Activated naive CD8-positive, alpha-beta T cell (primary cell): Measurements from ENCODE around the gene PAGE4.

Experiments
- H3K27ac Mint-ChIP-seq: one replicate; pipeline ENCODE4 v1.8.0; 2021; ENCODE audit warnings: mixed read lengths
- H3K27me3 Mint-ChIP-seq: one replicate; pipeline ENCODE4 v1.8.0; 2021; ENCODE audit warnings: mixed read lengths
- H3K36me3 Mint-ChIP-seq: one replicate; pipeline ENCODE4 v1.8.0; 2021; ENCODE audit warnings: mixed read lengths
- H3K4me1 Mint-ChIP-seq: one replicate; pipeline ENCODE4 v1.8.0; 2021; ENCODE audit warnings: low read depth, mixed read lengths
- H3K4me3 Mint-ChIP-seq: one replicate; pipeline ENCODE4 v1.8.0; 2021; ENCODE audit warnings: mild to moderate bottlenecking, mixed read lengths
- H3K9me3 Mint-ChIP-seq: one replicate; pipeline ENCODE4 v1.8.0; 2021; ENCODE audit warnings: low read depth, mixed read lengths

Gene PAGE4

GRCh38 chrX:49829016-49829415 lies at the start of gene PAGE4:
PAGE4 (plus strand) TSS chrX:49829303; CDS start chrX:49830429, 1,126 bp downstream.
- no peaks in the 10 kb centered on the region for H3K36me3 Mint-ChIP-seq
- H3K27ac Mint-ChIP-seq: no peak within 1 kb of the TSS
- H3K4me3 Mint-ChIP-seq: no peak within 1 kb of the TSS
- no peaks in the 10 kb centered on the region for H3K9me3 Mint-ChIP-seq
- H3K27me3 Mint-ChIP-seq: peaks cover 5% of the 10 kb centered on the region
- no peaks in the 10 kb centered on the region for H3K4me1 Mint-ChIP-seq

- no peak overlapping the region for H3K4me3 Mint-ChIP-seq
- H3K27me3 Mint-ChIP-seq: no peaks in the 10 kb centered on the region
- H3K9me3 Mint-ChIP-seq: no peaks in the 10 kb centered on the region
- H3K4me1 Mint-ChIP-seq: no peaks in the 10 kb centered on the region
- no peak overlapping the region for H3K27ac Mint-ChIP-seq
- H3K36me3 Mint-ChIP-seq: no peaks in the 10 kb centered on the region
These were observed 44.3 kb upstream of the PAGE4 start for GRCh38 chrX:49784747-49785280.

GRCh38 chrX:49792376-49792775 lies 36.7 kb upstream of the PAGE4 start:
- H3K27me3 Mint-ChIP-seq: no peaks in the 10 kb centered on the region
- H3K9me3 Mint-ChIP-seq: no peaks in the 10 kb centered on the region
- H3K27ac Mint-ChIP-seq: no peak overlapping the region
- H3K36me3 Mint-ChIP-seq: no peaks in the 10 kb centered on the region
- H3K4me3 Mint-ChIP-seq: no peak overlapping the region
- no peaks in the 10 kb centered on the region for H3K4me1 Mint-ChIP-seq

DNA sequence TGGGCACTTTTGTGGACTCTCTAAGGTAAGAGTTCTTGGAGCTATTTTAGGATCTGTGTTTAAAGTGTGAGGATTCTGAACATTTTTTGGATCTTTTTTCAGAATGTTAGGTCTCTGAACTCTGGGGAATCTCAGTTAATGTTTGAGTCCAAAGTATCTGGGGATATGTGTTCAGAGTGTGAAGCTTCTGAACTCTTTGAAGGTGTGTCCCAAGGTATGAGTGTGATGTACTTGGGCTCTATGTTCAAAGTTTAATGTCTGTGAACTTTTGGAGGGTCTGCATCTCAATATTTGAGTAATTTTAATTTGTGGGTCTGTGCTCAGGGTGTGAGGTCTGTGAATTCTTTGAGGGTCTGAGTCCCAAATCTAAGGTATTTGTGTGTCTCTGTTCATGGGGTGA lies 35.4 kb upstream of the PAGE4 start:
- Mint-ChIP-seq H3K27me3 (no peaks in the 10 kb centered on the region), H3K27ac (no peak overlapping the region), H3K4me1 (no peaks in the 10 kb centered on the region), H3K36me3 (no peaks in the 10 kb centered on the region), H3K9me3 (no peaks in the 10 kb centered on the region), H3K4me3 (no peak overlapping the region)

DNA sequence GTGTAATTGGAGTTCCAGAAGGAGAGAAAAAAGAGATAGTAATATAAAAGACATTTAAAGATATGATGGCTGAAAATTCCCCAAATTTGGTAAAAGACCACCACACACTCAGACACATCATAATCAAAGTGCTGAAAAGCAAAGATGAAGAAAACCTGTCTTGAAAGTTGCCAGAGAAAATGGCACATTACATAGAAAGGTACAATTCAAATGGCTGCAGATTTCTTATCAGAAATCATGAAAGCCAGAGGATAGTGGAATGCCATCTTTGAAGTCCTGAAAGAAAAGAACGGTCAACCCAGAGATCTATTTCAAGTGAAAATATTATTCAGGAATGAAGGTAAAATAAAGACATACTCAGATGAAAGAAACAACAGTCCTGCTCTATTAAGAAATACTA lies 29.3 kb upstream of the PAGE4 start:
- Mint-ChIP-seq H3K27me3 (peaks cover 5% of the 10 kb centered on the region), H3K9me3 (peaks cover 3% of the 10 kb centered on the region), H3K36me3 (no peaks in the 10 kb centered on the region), H3K4me1 (no peaks in the 10 kb centered on the region), H3K27ac (no peak overlapping the region), H3K4me3 (no peak overlapping the region)

DNA sequence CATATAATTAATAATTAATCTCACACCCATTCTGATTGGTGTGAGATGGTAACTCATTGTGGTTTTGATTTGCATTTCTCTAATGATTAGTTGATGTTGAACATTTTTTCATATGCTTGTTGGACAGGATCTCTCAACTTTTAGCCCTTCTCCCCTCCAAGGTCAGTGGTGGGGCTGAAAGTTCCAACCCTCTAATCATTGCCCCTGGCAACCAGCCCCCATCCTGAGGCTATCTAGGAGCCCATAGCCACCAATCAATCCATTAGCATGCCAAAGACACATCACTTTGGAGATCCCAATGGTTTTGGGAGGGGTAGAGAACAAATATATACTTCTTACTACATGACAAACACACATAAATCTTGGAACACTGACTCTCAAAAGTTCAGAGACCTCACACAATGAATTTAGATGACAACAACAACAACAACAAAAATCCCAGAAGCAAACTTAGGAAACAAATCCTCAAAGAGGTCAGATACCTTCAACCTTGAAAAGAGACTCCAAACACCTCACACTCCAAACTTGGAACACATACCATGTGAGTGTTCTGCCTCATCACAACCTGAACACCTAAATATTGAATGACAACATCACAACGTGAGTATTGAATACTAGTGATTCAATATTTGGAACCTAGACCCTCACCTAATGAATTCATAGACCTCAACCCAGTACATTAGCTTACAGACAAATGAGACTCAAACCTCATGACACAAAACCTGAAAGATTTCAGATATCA lies 19.0 kb upstream of the PAGE4 start:
- H3K27me3 Mint-ChIP-seq: no peaks in the 10 kb centered on the region
- H3K27ac Mint-ChIP-seq: no peak overlapping the region

DNA sequence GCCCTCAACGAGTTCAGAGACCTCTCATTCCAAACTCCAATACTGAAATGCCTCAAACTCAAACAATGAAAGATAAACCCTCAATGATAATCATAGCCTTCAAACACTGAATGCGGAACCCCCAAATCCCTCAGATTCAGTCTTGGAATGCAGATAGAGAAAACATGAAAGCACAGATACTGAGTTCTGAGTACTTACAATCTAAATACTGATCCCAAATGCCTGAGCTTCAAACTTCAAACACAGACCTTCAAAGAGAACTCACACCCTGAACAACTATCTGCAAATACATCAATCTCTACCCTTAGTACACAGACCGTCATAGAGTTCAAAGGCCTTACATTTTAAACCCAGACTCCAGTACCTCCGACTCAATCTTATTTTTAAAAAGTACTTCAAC lies 16.9 kb upstream of the PAGE4 start:
- H3K4me3 Mint-ChIP-seq: no peak overlapping the region
- no peaks in the 10 kb centered on the region for H3K9me3 Mint-ChIP-seq
- peaks cover 1% of the 10 kb centered on the region for H3K27me3 Mint-ChIP-seq
- H3K27ac Mint-ChIP-seq: no peak overlapping the region
- H3K36me3 Mint-ChIP-seq: peaks cover 2% of the 10 kb centered on the region
- H3K4me1 Mint-ChIP-seq: no peaks in the 10 kb centered on the region

More for the DNA sequence above, 19.0 kb upstream of the PAGE4 start:
- peaks cover 2% of the 10 kb centered on the region for H3K36me3 Mint-ChIP-seq
- H3K4me1 Mint-ChIP-seq: no peaks in the 10 kb centered on the region
- peaks cover 7% of the 10 kb centered on the region for H3K9me3 Mint-ChIP-seq
- no peak overlapping the region for H3K4me3 Mint-ChIP-seq

- peaks cover 1% of the 10 kb centered on the region for H3K27me3 Mint-ChIP-seq
- H3K9me3 Mint-ChIP-seq: no peaks in the 10 kb centered on the region
- no peak overlapping the region for H3K4me3 Mint-ChIP-seq
- H3K36me3 Mint-ChIP-seq: no peaks in the 10 kb centered on the region
- H3K4me1 Mint-ChIP-seq: no peaks in the 10 kb centered on the region
- H3K27ac Mint-ChIP-seq: no peak overlapping the region
These were observed 12.7 kb upstream of the PAGE4 start for GRCh38 chrX:49816435-49816834.

DNA sequence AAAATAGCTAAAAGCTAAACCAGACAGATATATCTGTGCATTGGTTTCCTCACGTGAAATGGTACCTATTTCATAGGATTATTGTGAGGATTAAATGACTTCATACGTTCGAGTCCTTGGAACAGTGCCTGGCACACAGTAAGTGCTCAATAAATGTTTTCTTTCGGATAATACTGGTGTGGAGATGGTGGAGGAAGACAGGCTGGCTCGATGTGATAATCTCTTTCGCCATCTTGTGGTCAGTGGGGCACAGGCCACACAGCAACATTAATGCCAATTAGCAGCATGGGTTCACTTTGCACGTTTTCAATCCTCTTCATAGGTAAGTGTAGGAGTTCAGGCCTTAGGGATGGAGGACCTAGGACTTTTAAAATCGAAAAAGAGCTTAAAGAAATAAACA lies 9.3 kb downstream of the PAGE4 start:
- Mint-ChIP-seq H3K27ac (no peak overlapping the region), H3K4me3 (no peak overlapping the region), H3K36me3 (no peaks in the 10 kb centered on the region), H3K9me3 (no peaks in the 10 kb centered on the region), H3K4me1 (peaks cover 2% of the 10 kb centered on the region), H3K27me3 (no peaks in the 10 kb centered on the region)

DNA sequence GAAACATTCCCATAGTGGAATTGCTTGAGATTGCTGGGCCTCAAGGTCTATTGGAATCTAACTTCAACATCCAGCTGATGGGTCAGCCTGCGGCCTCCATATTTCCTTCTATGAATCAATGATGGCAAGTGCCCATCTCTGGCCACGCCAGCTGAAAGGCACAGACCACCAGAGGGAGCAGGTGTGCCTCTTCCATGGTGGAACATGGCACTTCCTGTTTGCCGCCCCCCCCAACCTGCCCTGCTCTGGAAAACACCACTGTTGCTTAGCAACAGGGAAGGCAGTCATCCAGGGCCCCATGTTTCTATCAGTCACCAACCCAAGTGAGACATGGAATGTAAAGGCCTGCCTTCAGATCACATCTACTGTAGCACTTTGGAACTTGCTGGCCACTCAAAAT lies 11.6 kb downstream of the PAGE4 start:
- Mint-ChIP-seq H3K36me3 (no peaks in the 10 kb centered on the region), H3K27ac (no peak overlapping the region), H3K9me3 (no peaks in the 10 kb centered on the region), H3K27me3 (no peaks in the 10 kb centered on the region), H3K4me1 (peaks cover 2% of the 10 kb centered on the region), H3K4me3 (no peak overlapping the region)

- Mint-ChIP-seq H3K4me1 (peaks cover 2% of the 10 kb centered on the region), H3K27me3 (peaks cover 1% of the 10 kb centered on the region), H3K4me3 (no peak overlapping the region), H3K9me3 (no peaks in the 10 kb centered on the region), H3K36me3 (no peaks in the 10 kb centered on the region), H3K27ac (no peak overlapping the region)
These were observed 13.5 kb downstream of the PAGE4 start for GRCh38 chrX:49842621-49843020.

GRCh38 chrX:49844611-49845010 lies 15.5 kb downstream of the PAGE4 start:
- H3K9me3 Mint-ChIP-seq: no peaks in the 10 kb centered on the region
- no peaks in the 10 kb centered on the region for H3K36me3 Mint-ChIP-seq
- peaks cover 4% of the 10 kb centered on the region for H3K27me3 Mint-ChIP-seq
- H3K4me3 Mint-ChIP-seq: no peak overlapping the region
- peaks cover 2% of the 10 kb centered on the region for H3K4me1 Mint-ChIP-seq
- H3K27ac Mint-ChIP-seq: no peak overlapping the region

DNA sequence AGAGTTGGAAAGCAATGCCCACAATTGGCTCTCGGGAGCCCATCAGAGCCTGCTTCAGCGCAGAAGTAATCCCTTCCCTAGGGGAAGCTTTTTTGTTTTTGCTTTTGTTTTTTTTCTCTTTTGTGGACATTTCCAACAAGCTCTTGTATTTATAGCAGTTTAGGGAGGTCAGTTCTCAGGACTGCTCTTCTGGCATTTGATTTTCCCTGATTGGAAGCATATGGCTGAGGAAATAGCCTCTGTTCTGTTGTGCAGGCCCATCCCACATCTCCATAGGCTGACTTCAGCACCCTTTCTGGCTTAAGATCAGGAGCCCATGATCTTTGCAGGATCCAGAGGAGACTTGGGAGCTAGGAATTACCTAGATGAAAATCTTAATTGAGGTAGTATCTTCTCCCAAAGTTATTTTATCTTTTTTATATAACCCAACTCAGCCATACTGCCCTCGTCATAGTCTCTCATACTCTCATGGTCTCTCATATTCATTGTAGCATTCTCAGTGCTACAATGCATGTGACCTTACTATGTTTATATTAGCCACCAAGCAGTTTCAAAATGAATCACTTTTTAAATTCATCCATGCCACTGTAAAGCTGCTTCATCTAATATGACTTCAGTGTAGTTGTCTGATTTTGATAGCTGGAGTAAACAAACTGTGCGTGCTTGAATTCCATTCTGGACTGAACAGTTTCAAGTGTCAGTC lies 16.7 kb downstream of the PAGE4 start:
- Mint-ChIP-seq H3K27ac (no peak overlapping the region), H3K4me3 (no peak overlapping the region), H3K36me3 (no peaks in the 10 kb centered on the region), H3K9me3 (no peaks in the 10 kb centered on the region), H3K27me3 (peaks cover 4% of the 10 kb centered on the region), H3K4me1 (peaks cover 2% of the 10 kb centered on the region)

DNA sequence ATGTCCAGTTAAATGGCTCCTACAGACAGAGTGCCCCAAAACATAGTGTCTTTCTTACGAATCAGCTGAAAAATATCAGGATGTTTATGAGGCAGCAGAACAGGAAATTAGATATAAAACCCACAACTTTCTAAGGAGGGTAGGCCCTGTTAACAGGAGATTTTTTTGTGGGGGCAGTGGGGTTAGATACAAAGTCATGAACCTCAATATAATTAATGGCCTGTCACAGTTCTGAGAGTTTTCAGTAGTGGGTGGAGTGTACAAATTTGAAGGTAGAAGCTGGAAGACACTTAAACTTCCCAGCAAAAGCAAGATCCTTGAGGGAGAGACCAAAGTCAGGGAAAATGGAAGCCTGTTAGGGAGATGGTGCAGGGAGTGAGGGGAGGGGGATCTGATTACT lies 17.4 kb downstream of the PAGE4 start:
- Mint-ChIP-seq H3K36me3 (no peaks in the 10 kb centered on the region), H3K27me3 (peaks cover 4% of the 10 kb centered on the region), H3K4me3 (no peak overlapping the region), H3K9me3 (no peaks in the 10 kb centered on the region), H3K4me1 (no peaks in the 10 kb centered on the region), H3K27ac (no peak overlapping the region)

GRCh38 chrX:49848275-49848674 lies 19.2 kb downstream of the PAGE4 start:
- H3K36me3 Mint-ChIP-seq: no peaks in the 10 kb centered on the region
- H3K4me3 Mint-ChIP-seq: no peak overlapping the region
- H3K4me1 Mint-ChIP-seq: no peaks in the 10 kb centered on the region
- H3K9me3 Mint-ChIP-seq: no peaks in the 10 kb centered on the region
- H3K27me3 Mint-ChIP-seq: peaks cover 4% of the 10 kb centered on the region
- no peak overlapping the region for H3K27ac Mint-ChIP-seq
